GM19467 (cell line): ENCODE data around the gene DIAPH1.

Experiments used
- ATAC-seq: cut with Tn5 transposase; IDR thresholded peaks from one replicate; pipeline ENCODE4 v1.9.1; 2021; ENCODE audit warnings: mild to moderate bottlenecking, moderate library complexity; ENCODE audit not compliant: unreplicated experiment

Gene DIAPH1

GRCh38 chr5:141508440-141508797 lies 110.4 kb downstream of the DIAPH1 start:
- ATAC-seq = no peak

- ATAC-seq = peak; percentile 30
These were observed 111.3 kb downstream of the DIAPH1 start for GRCh38 chr5:141507387-141508091.

GRCh38 chr5:141506381-141507155 lies 112.2 kb downstream of the DIAPH1 start:
- ATAC-seq = no peak

- no peak for ATAC-seq
These were observed 114.6 kb downstream of the DIAPH1 start for GRCh38 chr5:141504216-141504615.

- ATAC-seq = no peak
These were observed 115.1 kb downstream of the DIAPH1 start for GRCh38 chr5:141503681-141504080.

- no peak for ATAC-seq
These were observed 117.0 kb downstream of the DIAPH1 start for GRCh38 chr5:141501761-141502160.

GRCh38 chr5:141496038-141496437 lies 122.8 kb downstream of the DIAPH1 start:
- ATAC-seq = no peak

GRCh38 chr5:141495453-141495811 lies 123.4 kb downstream of the DIAPH1 start:
- ATAC-seq = no peak

- ATAC-seq = no peak
These were observed 123.9 kb downstream of the DIAPH1 start for GRCh38 chr5:141494761-141495452.

GRCh38 chr5:141493500-141494422 lies 125.0 kb downstream of the DIAPH1 start:
- ATAC-seq = no peak

GRCh38 chr5:141492168-141492885 lies 126.5 kb downstream of the DIAPH1 start:
- ATAC-seq = no peak

- no peak for ATAC-seq
These were observed 127.3 kb downstream of the DIAPH1 start for GRCh38 chr5:141491323-141492167.

- ATAC-seq = no peak
These were observed 128.0 kb downstream of the DIAPH1 start for GRCh38 chr5:141490771-141491170.

GRCh38 chr5:141490271-141490670 lies 128.5 kb downstream of the DIAPH1 start:
- no peak for ATAC-seq

- no peak for ATAC-seq
These were observed 129.0 kb downstream of the DIAPH1 start for GRCh38 chr5:141489841-141490240.

- no peak for ATAC-seq
These were observed 129.9 kb downstream of the DIAPH1 start, which contains the start of gene PCDHGC5 for GRCh38 chr5:141488591-141489561. Gene PCDHGC5, plus strand, starts transcription at chr5:141489081. Its CDS starts 160 bp downstream, at chr5:141489241.

- no peak for ATAC-seq
These were observed 131.7 kb downstream of the DIAPH1 start for GRCh38 chr5:141487131-141487530.

GRCh38 chr5:141486091-141486490 lies 132.7 kb downstream of the DIAPH1 start:
- no peak for ATAC-seq
